NK-92 (cell line): ENCODE data around the gene SDS.

Experiments
- DNase-seq: peaks from one replicate; lab custom pipeline; 2025; ENCODE audit not compliant: unreplicated experiment; lab: John Stamatoyannopoulos, UW

Gene SDS

GRCh38 chr12:113400362-113400761 is 3.3 kb downstream of the SDS start:
- DNase-seq = no peak

- no peak for DNase-seq
Measured at GRCh38 chr12:113399490-113399889, 4.2 kb downstream of the SDS start.

- no peak for DNase-seq
Measured at GRCh38 chr12:113398346-113399290, 5.1 kb downstream of the SDS start.

GRCh38 chr12:113397497-113398197 is 6.0 kb downstream of the SDS start:
- DNase-seq = no peak

- no peak for DNase-seq
Measured at GRCh38 chr12:113396828-113397496, 6.7 kb downstream of the SDS start.

- DNase-seq = no peak
Measured at GRCh38 chr12:113396200-113396599, 7.5 kb downstream of the SDS start.

GRCh38 chr12:113395119-113395518 is 8.6 kb downstream of the SDS start:
- DNase-seq = no peak

GRCh38 chr12:113393749-113394148 is 9.9 kb downstream of the SDS start:
- DNase-seq = no peak

GRCh38 chr12:113392988-113393579 is 10.6 kb downstream of the SDS start:
- DNase-seq = no peak

GRCh38 chr12:113392520-113392919 is 11.2 kb downstream of the SDS start:
- DNase-seq = no peak

GRCh38 chr12:113391650-113392337 is 11.9 kb downstream of the SDS start:
- DNase-seq = no peak

GRCh38 chr12:113391145-113391544 is 12.5 kb downstream of the SDS start:
- DNase-seq = no peak

GRCh38 chr12:113390064-113391043 is 13.3 kb downstream of the SDS start:
- no peak for DNase-seq

GRCh38 chr12:113388351-113388750 is 15.3 kb downstream of the SDS start:
- no peak for DNase-seq

- no peak for DNase-seq
Measured at GRCh38 chr12:113387631-113388030, 16.1 kb downstream of the SDS start.

GRCh38 chr12:113386866-113387566 is 16.7 kb downstream of the SDS start:
- no peak for DNase-seq

- no peak for DNase-seq
Measured at GRCh38 chr12:113385282-113385882, 18.3 kb downstream of the SDS start.

GRCh38 chr12:113384778-113385177 is 18.9 kb downstream of the SDS start:
- no peak for DNase-seq
